Measurements from ENCODE around the gene GOLGA6L2.

DNA sequence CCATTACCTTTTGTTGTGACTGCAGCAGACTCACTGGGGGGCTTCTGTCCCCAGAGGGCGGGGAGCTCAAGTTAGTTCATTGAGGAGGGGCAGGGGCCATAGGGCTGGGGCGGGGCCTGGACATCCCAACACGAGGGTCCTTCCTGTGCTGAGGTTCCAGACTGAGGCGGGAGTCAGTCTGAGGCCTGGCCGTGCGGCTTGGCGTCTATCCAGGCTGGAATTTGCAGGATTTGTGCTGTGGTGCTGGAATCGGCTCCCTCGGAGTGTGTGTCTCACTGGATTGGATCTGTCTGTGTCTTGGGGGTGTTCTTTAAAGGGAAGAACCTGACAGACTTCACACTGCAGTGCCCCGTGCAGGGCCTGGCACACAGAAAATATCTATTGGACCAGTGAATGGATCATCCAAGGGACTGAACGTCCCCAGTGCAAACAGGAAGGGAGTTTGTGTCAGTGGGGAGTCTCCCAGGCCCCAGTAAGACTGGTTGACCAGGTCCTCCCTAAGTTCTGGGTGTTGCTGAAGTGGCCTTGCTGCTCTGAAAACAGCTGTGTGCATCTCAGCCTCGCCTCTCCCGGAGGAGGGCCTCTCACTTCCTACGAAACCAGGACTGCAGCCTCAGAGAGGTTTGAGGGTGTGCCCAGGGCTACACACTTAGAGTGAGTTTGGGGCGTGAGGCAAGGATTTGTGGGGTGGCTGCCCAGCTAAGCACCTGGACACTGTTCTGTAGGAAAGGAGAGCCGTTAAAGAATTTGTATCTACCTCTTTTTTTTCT is 26.1 kb downstream of the GOLGA6L2 start:
- TF ChIP-seq ELF1 (IDR thresholded peaks at IDR 0.05) (no peak), RAD21 (IDR thresholded peaks at IDR 0.05; ENCODE audit: low read length) (no peak), EP300 (IDR thresholded peaks at IDR 0.05; ENCODE audit: borderline replicate concordance in 1 of 2, low read depth in 1 of 2, low read length in 1 of 2) (no peak), POLR2AphosphoS5 (IDR thresholded peaks at IDR 0.05; ENCODE audit: low read depth, low read length) (no peak), CHD2 (IDR thresholded peaks at IDR 0.05; ENCODE audit: low read length, partially characterized antibody) (no peak), FOSL2 (IDR thresholded peaks at IDR 0.05; ENCODE audit: borderline replicate concordance, low read depth) (no peak), MXI1 (IDR thresholded peaks at IDR 0.05; ENCODE audit: low read depth, low read length) (no peak), GATA2 (CRISPR knock-in tag; IDR thresholded peaks at IDR 0.05) (no peak), FOXJ3 (CRISPR knock-in tag; IDR thresholded peaks at IDR 0.05) (no peak), RCOR1 (IDR thresholded peaks at IDR 0.05; ENCODE audit: low read length) (no peak), YY1 (IDR thresholded peaks at IDR 0.05; ENCODE audit: low read depth) (no peak)
- TF ChIP-seq, protein P1, sequence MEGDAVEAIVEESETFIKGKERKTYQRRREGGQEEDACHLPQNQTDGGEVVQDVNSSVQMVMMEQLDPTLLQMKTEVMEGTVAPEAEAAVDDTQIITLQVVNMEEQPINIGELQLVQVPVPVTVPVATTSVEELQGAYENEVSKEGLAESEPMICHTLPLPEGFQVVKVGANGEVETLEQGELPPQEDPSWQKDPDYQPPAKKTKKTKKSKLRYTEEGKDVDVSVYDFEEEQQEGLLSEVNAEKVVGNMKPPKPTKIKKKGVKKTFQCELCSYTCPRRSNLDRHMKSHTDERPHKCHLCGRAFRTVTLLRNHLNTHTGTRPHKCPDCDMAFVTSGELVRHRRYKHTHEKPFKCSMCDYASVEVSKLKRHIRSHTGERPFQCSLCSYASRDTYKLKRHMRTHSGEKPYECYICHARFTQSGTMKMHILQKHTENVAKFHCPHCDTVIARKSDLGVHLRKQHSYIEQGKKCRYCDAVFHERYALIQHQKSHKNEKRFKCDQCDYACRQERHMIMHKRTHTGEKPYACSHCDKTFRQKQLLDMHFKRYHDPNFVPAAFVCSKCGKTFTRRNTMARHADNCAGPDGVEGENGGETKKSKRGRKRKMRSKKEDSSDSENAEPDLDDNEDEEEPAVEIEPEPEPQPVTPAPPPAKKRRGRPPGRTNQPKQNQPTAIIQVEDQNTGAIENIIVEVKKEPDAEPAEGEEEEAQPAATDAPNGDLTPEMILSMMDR (IDR thresholded peaks at IDR 0.05), result no peak
- TF ChIP-seq, protein P2, sequence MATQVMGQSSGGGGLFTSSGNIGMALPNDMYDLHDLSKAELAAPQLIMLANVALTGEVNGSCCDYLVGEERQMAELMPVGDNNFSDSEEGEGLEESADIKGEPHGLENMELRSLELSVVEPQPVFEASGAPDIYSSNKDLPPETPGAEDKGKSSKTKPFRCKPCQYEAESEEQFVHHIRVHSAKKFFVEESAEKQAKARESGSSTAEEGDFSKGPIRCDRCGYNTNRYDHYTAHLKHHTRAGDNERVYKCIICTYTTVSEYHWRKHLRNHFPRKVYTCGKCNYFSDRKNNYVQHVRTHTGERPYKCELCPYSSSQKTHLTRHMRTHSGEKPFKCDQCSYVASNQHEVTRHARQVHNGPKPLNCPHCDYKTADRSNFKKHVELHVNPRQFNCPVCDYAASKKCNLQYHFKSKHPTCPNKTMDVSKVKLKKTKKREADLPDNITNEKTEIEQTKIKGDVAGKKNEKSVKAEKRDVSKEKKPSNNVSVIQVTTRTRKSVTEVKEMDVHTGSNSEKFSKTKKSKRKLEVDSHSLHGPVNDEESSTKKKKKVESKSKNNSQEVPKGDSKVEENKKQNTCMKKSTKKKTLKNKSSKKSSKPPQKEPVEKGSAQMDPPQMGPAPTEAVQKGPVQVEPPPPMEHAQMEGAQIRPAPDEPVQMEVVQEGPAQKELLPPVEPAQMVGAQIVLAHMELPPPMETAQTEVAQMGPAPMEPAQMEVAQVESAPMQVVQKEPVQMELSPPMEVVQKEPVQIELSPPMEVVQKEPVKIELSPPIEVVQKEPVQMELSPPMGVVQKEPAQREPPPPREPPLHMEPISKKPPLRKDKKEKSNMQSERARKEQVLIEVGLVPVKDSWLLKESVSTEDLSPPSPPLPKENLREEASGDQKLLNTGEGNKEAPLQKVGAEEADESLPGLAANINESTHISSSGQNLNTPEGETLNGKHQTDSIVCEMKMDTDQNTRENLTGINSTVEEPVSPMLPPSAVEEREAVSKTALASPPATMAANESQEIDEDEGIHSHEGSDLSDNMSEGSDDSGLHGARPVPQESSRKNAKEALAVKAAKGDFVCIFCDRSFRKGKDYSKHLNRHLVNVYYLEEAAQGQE (IDR thresholded peaks at IDR 0.05; ENCODE audit: low read depth, low read length), result no peak
- TF ChIP-seq, protein P3, sequence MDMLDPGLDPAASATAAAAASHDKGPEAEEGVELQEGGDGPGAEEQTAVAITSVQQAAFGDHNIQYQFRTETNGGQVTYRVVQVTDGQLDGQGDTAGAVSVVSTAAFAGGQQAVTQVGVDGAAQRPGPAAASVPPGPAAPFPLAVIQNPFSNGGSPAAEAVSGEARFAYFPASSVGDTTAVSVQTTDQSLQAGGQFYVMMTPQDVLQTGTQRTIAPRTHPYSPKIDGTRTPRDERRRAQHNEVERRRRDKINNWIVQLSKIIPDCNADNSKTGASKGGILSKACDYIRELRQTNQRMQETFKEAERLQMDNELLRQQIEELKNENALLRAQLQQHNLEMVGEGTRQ (IDR thresholded peaks at IDR 0.05; ENCODE audit: borderline replicate concordance, low read depth, low read length), result no peak
